Fibroblast of mammary gland (primary cell): ENCODE results near the gene SPATA19.

Experiments
- DNase-seq: peaks from one replicate; pipeline ENCODE4 v3.0.0-alpha.2; 2010; ENCODE audit warnings: low read depth
- H3K4me3 ChIP-seq: 2 replicates; pipeline ENCODE4 v1.5.1; 2011; ENCODE audit warnings: low read depth, mild to moderate bottlenecking, low read length, moderate library complexity; ENCODE audit not compliant: control insufficient read depth
- CTCF ChIP-seq: conservative IDR thresholded peaks from 2 replicates; pipeline ENCODE4 v1.5.1; 2011; ENCODE audit warnings: low read depth, low read length, inconsistent platforms; ENCODE audit not compliant: control insufficient read depth, insufficient read depth

SPATA19 gene

GRCh38 chr11:133840479-133840941 lies 4.8 kb downstream of the SPATA19 start:
- no peak for DNase-seq
- H3K4me3 ChIP-seq = no peak overlapping the region
- TF ChIP-seq CTCF = no peak

GRCh38 chr11:133835593-133836548 lies 9.4 kb downstream of the SPATA19 start:
- no peak for TF ChIP-seq CTCF
- DNase-seq = no peak
- no peak overlapping the region for H3K4me3 ChIP-seq

- TF ChIP-seq CTCF = peak; percentile 52
- H3K4me3 ChIP-seq = no peak overlapping the region
- peak; percentile 63 for DNase-seq
These were observed 10.4 kb downstream of the SPATA19 start for GRCh38 chr11:133834682-133835592.

- TF ChIP-seq CTCF = no peak
- no peak for DNase-seq
- no peak overlapping the region for H3K4me3 ChIP-seq
These were observed 11.2 kb downstream of the SPATA19 start for GRCh38 chr11:133833898-133834681.

- H3K4me3 ChIP-seq = no peak overlapping the region
- TF ChIP-seq CTCF = no peak
- DNase-seq = no peak
These were observed 12.1 kb downstream of the SPATA19 start for GRCh38 chr11:133832991-133833897.
